Measurements from ENCODE around the gene DUS1L.

The DUS1L gene

GRCh38 chr17:82085031-82085861 lies 19.6 kb upstream of the DUS1L start:
- no peak for TF ChIP-seq CTCF (IDR thresholded peaks at IDR 0.05; ENCODE audit: control insufficient read depth, insufficient read depth, low read depth, low read length, missing control alignments)
- no peak for DNase-seq (ENCODE audit: low read depth)
- no peak overlapping the region for H3K4me3 ChIP-seq (ENCODE audit: control insufficient read depth, low read depth, low read length)

- TF ChIP-seq CTCF (IDR thresholded peaks at IDR 0.05; ENCODE audit: control insufficient read depth, insufficient read depth, low read depth, low read length, missing control alignments): no peak
- no peak overlapping the region for H3K4me3 ChIP-seq (ENCODE audit: control insufficient read depth, low read depth, low read length)
- no peak for DNase-seq (ENCODE audit: low read depth)
Observed at GRCh38 chr17:82084373-82085030, 18.9 kb upstream of the DUS1L start.

GRCh38 chr17:82083533-82084359 lies 18.1 kb upstream of the DUS1L start:
- no peak for DNase-seq (ENCODE audit: low read depth)
- no peak for TF ChIP-seq CTCF (IDR thresholded peaks at IDR 0.05; ENCODE audit: control insufficient read depth, insufficient read depth, low read depth, low read length, missing control alignments)
- no peak overlapping the region for H3K4me3 ChIP-seq (ENCODE audit: control insufficient read depth, low read depth, low read length)

- no peak for TF ChIP-seq CTCF (IDR thresholded peaks at IDR 0.05; ENCODE audit: control insufficient read depth, insufficient read depth, low read depth, low read length, missing control alignments)
Observed at GRCh38 chr17:82083009-82083408, 17.4 kb upstream of the DUS1L start.

GRCh38 chr17:82082456-82082855 lies 16.9 kb upstream of the DUS1L start:
- no peak for TF ChIP-seq CTCF (IDR thresholded peaks at IDR 0.05; ENCODE audit: control insufficient read depth, insufficient read depth, low read depth, low read length, missing control alignments)
- H3K4me3 ChIP-seq (ENCODE audit: control insufficient read depth, low read depth, low read length): no peak overlapping the region
- no peak for DNase-seq (ENCODE audit: low read depth)

More at GRCh38 chr17:82083009-82083408, 17.4 kb upstream of the DUS1L start:
- H3K4me3 ChIP-seq (ENCODE audit: control insufficient read depth, low read depth, low read length): no peak overlapping the region
- no peak for DNase-seq (ENCODE audit: low read depth)

- no peak for DNase-seq (ENCODE audit: low read depth)
- no peak for TF ChIP-seq CTCF (IDR thresholded peaks at IDR 0.05; ENCODE audit: control insufficient read depth, insufficient read depth, low read depth, low read length, missing control alignments)
- H3K4me3 ChIP-seq (ENCODE audit: control insufficient read depth, low read depth, low read length): no peak overlapping the region
Observed at GRCh38 chr17:82081966-82082365, 16.4 kb upstream of the DUS1L start.
